Activated CD4-positive, alpha-beta T cell treated with anti-CD3 and anti-CD28 coated beads, Interleukin-2, amount 10 ng/mL, durations not matched to agents 7 days and 5 days (primary cell): Measurements from ENCODE around the gene SWI5. TPM values are rescaled to one million over a fixed set of nuclear protein-coding genes. Genes with fewer than 3 reads are reported as not detected.

Source experiments
- microRNA-seq: library from miRNA; unstranded; fragments of <30 nt; microRNA quantifications from one replicate; pipeline ENCODE4 v1.2.0, GENCODE V29; 2021; ENCODE audit warnings: borderline microRNAs expressed, borderline replicate concordance
- total RNA-seq, 2 experiments: library from RNA; stranded (reverse); gene quantifications; one replicate each; pipeline ENCODE4 v1.2.3, GENCODE V29; 2021

The SWI5 gene
- total RNA-seq, 2 experiments from 2014 or later, result 8.8 to 9.5 TPM

Small RNA genes within 50 kb of the gene (microRNA-seq; reads per million reads assigned to microRNA genes)
- 0.84 reads per million for gene MIR199B
- not detected for gene MIR3154

Other genes starting within 250 kb of the SWI5 start
- gene NAIF1, start 209.0 kb upstream of the SWI5 start, total RNA-seq, result 10 to 100 TPM; 13.9 to 14.2 TPM
- 10 to 100 TPM; 14.6 to 18.4 TPM for gene SLC25A25, start 208.0 kb upstream of the SWI5 start, total RNA-seq
- gene PTGES2, start 148.5 kb upstream of the SWI5 start, total RNA-seq, result 10 to 100 TPM; 57.2 to 59.9 TPM
- gene LCN2, start 126.8 kb upstream of the SWI5 start, total RNA-seq, result not detected
- 10 to 100 TPM; 92.5 to 94.2 TPM for gene BBLN, start 116.0 kb upstream of the SWI5 start, total RNA-seq
- gene CIZ1, start 84.7 kb upstream of the SWI5 start, total RNA-seq, result 100 to 1,000 TPM; 128 to 129 TPM
- gene DNM1, start 72.9 kb upstream of the SWI5 start, total RNA-seq, result 1 to 10 TPM in 1 of 2 experiments, under 1 TPM in 1; 0.60 to 1.0 TPM
- 10 to 100 TPM; 42.6 to 42.8 TPM for gene GOLGA2, start 269 bp upstream of the SWI5 start, total RNA-seq
- gene TRUB2, start 46.2 kb downstream of the SWI5 start, total RNA-seq, result 10 to 100 TPM; 22.2 to 26.7 TPM
- gene COQ4, start 46.6 kb downstream of the SWI5 start, total RNA-seq, result 10 to 100 TPM; 33.9 to 35.6 TPM
- 10 to 100 TPM; 15.8 to 16.8 TPM for gene SLC27A4, start 64.3 kb downstream of the SWI5 start, total RNA-seq
- 10 to 100 TPM; 65.1 to 78.1 TPM for gene URM1, start 95.1 kb downstream of the SWI5 start, total RNA-seq
- under 1 TPM; 0.17 to 0.37 TPM for gene CERCAM, start 144.6 kb downstream of the SWI5 start, total RNA-seq
- 10 to 100 TPM; 64.9 to 68.4 TPM for gene ODF2, start 179.7 kb downstream of the SWI5 start, total RNA-seq
- gene GLE1, start 228.4 kb downstream of the SWI5 start, total RNA-seq, result 10 to 100 TPM; 47.3 to 49.6 TPM